GM12891 (cell line): ENCODE results near the gene VWA3B.

Experiments
- POLR2A ChIP-seq: IDR thresholded peaks from 2 replicates; pipeline ENCODE4 v1.6.1; 2011; ENCODE audit warnings: low read depth, low read length, control low read depth
- POLR2AphosphoS5 ChIP-seq: IDR thresholded peaks from 2 replicates; pipeline ENCODE4 v1.6.1; 2011; ENCODE audit warnings: low read depth, low read length, control low read depth
- SPI1 ChIP-seq: IDR thresholded peaks from 2 replicates; pipeline ENCODE4 v1.6.1; 2011; ENCODE audit warnings: low read depth, low read length, control low read depth
- TAF1 ChIP-seq: IDR thresholded peaks from 2 replicates; pipeline ENCODE4 v1.6.1; 2011; ENCODE audit warnings: low read depth, low read length, control low read depth

DNA sequence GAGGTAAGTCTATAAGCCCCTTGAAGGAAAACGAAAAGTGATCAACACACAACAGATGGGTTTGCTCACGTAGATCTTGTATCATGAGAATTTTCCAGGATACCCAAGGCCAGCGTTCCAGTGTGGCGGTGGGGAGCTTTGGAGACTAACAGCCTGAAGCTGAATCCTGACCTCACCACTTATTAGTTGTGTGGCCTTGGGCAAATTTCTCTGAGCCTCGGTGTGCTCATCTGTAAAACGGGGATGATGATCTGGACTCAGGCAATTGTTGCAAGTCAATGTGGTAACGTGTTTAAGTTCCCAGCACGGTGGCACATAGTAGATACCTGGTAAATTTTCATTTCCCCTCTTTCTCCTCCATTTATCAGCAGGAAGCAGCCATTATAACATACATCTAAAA, 68.3 kb downstream of the VWA3B start:
- no peak for TF ChIP-seq POLR2A
- TF ChIP-seq POLR2AphosphoS5: no peak
- no peak for TF ChIP-seq TAF1
- TF ChIP-seq SPI1: no peak
